ENCODE results near the gene GTF2IRD1. TPM values are rescaled to one million over a fixed set of nuclear protein-coding genes. Genes with fewer than 3 reads are reported as not detected.

Gene GTF2IRD1
- total and polyA plus RNA-seq, 9 of the 15 experiments (the other 6 are each of a cell fraction or from before 2014, with no cell fraction given), result 9.1 to 30.2 (median 14.0) TPM

- TF ChIP-seq, protein P1, sequence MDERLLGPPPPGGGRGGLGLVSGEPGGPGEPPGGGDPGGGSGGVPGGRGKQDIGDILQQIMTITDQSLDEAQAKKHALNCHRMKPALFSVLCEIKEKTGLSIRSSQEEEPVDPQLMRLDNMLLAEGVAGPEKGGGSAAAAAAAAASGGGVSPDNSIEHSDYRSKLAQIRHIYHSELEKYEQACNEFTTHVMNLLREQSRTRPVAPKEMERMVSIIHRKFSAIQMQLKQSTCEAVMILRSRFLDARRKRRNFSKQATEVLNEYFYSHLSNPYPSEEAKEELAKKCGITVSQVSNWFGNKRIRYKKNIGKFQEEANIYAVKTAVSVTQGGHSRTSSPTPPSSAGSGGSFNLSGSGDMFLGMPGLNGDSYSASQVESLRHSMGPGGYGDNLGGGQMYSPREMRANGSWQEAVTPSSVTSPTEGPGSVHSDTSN (CRISPR knock-in tag; IDR thresholded peaks at IDR 0.05; ENCODE audit: low read depth), result no peak
- TF ChIP-seq, protein P1 (tag; conservative IDR thresholded peaks at IDR 0.05; ENCODE audit: low read depth), result 0 out of 2 replicates have a peak, but pooled peaks have one; percentile 39
- TF ChIP-seq ZNF518B (CRISPR knock-in tag; IDR thresholded peaks at IDR 0.05) (no peak), ZBTB7A (IDR thresholded peaks at IDR 0.05; ENCODE audit: borderline replicate concordance, control insufficient read depth, low read depth, low read length) (0 out of 2 replicates have a peak, but pooled peaks have one; percentile 39), MIER1 (IDR thresholded peaks at IDR 0.05; ENCODE audit: low read depth) (no peak), RREB1 (CRISPR knock-in tag; IDR thresholded peaks at IDR 0.05) (no peak), SRSF9 (IDR thresholded peaks at IDR 0.05; ENCODE audit: borderline replicate concordance, low read depth, low read length) (no peak), TAF9B (IDR thresholded peaks at IDR 0.05; ENCODE audit: partially characterized antibody) (no peak), ETV1 (tag; conservative IDR thresholded peaks at IDR 0.05; ENCODE audit: low read depth) (no peak), PKNOX1 (IDR thresholded peaks at IDR 0.05) (peak; percentile 74), NCOR1 (IDR thresholded peaks at IDR 0.05) (no peak), PYGO2 (tag; IDR thresholded peaks at IDR 0.05) (no peak), ZFPM2 (CRISPR knock-in tag; IDR thresholded peaks at IDR 0.05) (no peak)
- TF ChIP-seq, protein P2, sequence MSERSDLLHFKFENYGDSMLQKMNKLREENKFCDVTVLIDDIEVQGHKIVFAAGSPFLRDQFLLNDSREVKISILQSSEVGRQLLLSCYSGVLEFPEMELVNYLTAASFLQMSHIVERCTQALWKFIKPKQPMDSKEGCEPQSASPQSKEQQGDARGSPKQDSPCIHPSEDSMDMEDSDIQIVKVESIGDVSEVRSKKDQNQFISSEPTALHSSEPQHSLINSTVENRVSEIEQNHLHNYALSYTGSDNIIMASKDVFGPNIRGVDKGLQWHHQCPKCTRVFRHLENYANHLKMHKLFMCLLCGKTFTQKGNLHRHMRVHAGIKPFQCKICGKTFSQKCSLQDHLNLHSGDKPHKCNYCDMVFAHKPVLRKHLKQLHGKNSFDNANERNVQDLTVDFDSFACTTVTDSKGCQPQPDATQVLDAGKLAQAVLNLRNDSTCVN (CRISPR knock-in tag; IDR thresholded peaks at IDR 0.05), result no peak
Measured at GRCh38 chr7:74455928-74456327, 2.2 kb downstream of the GTF2IRD1 start (continued).
